ENCODE measurements around the gene KCNK16.

KCNK16 gene

DNA sequence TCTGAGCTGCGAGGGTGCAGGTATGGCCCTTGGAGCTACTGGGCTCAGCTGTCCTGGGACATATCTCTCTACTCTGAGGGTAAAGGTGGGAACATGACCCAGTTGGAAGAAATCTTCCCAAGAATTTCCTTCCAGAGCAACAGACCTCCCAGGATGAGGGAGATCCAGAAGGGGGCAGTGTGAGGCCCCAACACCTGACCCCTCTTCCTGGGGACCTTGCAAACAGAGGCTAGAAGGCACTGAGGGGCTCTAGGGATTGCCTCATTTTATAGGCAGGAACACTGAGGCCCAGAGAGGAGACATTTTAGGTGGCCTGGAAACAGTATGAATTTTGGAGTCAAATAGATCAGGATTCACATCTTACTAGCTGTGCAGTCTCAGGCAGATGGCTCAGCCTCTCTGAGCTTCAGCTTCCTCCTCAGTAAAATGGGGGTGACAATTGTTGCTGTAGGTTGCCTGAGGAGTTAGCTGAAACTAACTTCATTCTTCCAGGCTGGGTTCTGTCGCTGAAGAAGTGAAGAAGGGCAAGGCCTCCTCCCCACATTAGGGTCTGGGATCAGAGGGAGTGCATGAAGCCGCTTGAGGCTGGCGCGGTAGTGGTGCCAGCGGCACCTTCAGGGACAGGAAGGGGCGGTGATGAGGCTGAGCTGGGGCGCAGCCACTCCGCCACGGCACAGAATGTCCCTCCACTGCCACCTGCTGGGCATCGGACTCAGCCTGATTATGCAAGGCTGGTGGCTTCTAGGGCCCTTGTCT lies 19.7 kb downstream of the KCNK16 start:
- CTCF ChIA-PET: interaction anchor here (0.8 to 8.7 kb wide), 17 partner anchors 8 to 431 kb away, joined by 3 to 107 read pairs (median 5); no protein-coding TSS in a partner anchor
- DNase-seq (ENCODE audit: low read depth, low spot score): no peak
- TF ChIP-seq, protein P1, sequence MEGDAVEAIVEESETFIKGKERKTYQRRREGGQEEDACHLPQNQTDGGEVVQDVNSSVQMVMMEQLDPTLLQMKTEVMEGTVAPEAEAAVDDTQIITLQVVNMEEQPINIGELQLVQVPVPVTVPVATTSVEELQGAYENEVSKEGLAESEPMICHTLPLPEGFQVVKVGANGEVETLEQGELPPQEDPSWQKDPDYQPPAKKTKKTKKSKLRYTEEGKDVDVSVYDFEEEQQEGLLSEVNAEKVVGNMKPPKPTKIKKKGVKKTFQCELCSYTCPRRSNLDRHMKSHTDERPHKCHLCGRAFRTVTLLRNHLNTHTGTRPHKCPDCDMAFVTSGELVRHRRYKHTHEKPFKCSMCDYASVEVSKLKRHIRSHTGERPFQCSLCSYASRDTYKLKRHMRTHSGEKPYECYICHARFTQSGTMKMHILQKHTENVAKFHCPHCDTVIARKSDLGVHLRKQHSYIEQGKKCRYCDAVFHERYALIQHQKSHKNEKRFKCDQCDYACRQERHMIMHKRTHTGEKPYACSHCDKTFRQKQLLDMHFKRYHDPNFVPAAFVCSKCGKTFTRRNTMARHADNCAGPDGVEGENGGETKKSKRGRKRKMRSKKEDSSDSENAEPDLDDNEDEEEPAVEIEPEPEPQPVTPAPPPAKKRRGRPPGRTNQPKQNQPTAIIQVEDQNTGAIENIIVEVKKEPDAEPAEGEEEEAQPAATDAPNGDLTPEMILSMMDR (IDR thresholded peaks at IDR 0.05; ENCODE audit: insufficient read depth, low read length, missing control alignments): peak; percentile 92
- H3K4me3 ChIP-seq (ENCODE audit: low read depth, low read length): no peak overlapping the region
- POLR2A ChIA-PET: no interaction called here

DNA sequence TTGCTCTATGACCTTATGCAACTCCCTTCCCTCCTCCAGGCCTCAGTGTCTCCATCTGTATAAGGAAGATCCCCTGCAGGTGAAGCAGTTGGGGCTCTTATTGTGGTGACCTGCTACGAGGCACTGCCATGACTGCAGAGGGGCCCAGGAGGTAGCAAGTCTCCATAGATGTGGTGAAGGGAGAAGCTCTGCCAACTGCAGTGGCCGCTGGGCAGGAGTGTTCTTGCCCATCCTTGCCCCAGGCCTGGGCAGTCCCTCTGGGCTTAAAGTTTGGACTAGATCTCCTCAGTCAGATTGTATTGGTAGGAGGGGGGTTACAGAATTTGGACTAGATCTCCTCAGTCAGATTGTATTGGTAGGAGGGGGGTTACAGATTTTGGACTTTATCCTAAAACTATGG lies 20.5 kb downstream of the KCNK16 start:
- POLR2A ChIA-PET: no interaction called here
- DNase-seq (ENCODE audit: low read depth, low spot score): no peak
- TF ChIP-seq, protein P1 (IDR thresholded peaks at IDR 0.05; ENCODE audit: insufficient read depth, low read length, missing control alignments): no peak
- CTCF ChIA-PET: interaction anchor here (0.8 to 8.7 kb wide), 11 partner anchors 9 to 431 kb away, joined by 3 to 107 read pairs (median 6); no protein-coding TSS in a partner anchor
- no peak overlapping the region for H3K4me3 ChIP-seq (ENCODE audit: low read depth, low read length)

DNA sequence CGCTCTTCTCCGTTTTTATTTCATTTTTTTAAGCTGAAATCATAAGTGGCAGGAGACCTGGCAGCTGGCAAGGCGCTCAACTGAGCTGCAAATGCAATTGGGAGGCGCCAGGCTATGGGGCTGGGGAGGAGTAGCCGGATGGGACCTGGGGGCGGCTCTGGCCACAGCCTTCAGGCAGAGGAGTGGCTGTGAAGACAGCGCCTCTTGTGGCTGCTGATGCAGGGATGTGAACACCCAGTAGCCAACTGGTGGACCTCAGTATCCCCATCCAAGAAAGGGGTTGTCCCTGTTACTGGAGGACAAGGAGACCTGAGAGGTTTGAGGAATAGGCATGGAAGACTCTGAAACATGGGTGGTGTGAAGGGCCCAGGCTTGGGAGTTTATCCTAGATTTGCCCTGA lies 20.9 kb downstream of the KCNK16 start:
- TF ChIP-seq, protein P1 (IDR thresholded peaks at IDR 0.05; ENCODE audit: insufficient read depth, low read length, missing control alignments): peak; percentile 22
- ChIA-PET POLR2A (no interaction called here), CTCF (interaction anchor here (1.1 to 8.7 kb wide), 6 partner anchors 9 to 431 kb away, joined by 3 to 107 read pairs (median 6); no protein-coding TSS in a partner anchor)

DNA sequence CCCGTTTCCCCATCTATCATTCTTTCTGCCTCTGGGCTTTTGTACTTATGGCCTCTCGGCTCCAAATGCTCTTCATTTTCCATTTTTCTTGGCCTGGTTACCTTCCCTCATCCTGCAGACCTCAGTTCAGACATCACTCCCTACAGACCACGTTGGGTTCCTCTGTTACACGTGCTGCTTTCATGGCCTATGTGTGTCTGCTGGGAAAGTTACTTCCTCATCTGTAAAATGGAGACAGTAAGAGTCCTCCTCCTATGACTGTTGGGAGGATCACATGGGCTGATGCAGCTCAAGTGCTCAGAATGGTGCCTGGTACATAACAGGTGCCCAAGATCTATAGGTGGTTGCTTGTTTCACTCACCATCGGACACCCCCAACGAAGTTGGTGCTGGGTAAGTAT lies 21.8 kb downstream of the KCNK16 start:
- POLR2A ChIA-PET: no interaction called here
- no peak for DNase-seq (ENCODE audit: low read depth, low spot score)
- CTCF ChIA-PET: interaction anchor here (0.6 to 8.7 kb wide), 7 partner anchors 10 to 430 kb away, joined by 3 to 107 read pairs (median 5); no protein-coding TSS in a partner anchor
- no peak overlapping the region for H3K4me3 ChIP-seq (ENCODE audit: low read depth, low read length)
- TF ChIP-seq, protein P1 (IDR thresholded peaks at IDR 0.05; ENCODE audit: insufficient read depth, low read length, missing control alignments): no peak

More for the DNA sequence above, 20.9 kb downstream of the KCNK16 start:
- DNase-seq (ENCODE audit: low read depth, low spot score): no peak
- no peak overlapping the region for H3K4me3 ChIP-seq (ENCODE audit: low read depth, low read length)

DNA sequence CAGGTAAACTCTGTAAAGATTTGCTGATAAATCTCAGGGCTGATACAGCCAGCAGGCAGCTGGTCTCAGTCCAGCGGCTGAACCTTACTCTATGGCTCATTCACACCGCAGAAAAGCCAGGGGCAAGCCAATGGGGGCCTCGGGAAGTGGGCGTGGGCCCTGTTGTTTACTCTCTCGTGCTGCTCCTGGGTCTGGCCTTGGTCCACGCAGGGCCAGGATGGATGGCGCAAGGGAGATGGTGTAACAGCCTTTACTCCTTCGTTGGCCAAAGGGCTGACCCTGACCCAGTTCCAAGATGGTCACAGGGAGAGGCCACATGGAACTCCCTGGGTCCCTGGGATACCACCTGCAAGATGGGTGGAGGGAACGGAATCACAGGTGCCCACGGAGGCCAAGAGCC lies 24.4 kb downstream of the KCNK16 start:
- TF ChIP-seq, protein P1 (IDR thresholded peaks at IDR 0.05; ENCODE audit: insufficient read depth, low read length, missing control alignments): no peak
- no peak for DNase-seq (ENCODE audit: low read depth, low spot score)
- POLR2A ChIA-PET: no interaction called here
- H3K4me3 ChIP-seq (ENCODE audit: low read depth, low read length): no peak overlapping the region
- CTCF ChIA-PET: interaction anchor here (1.3 to 1.5 kb wide), 2 partner anchors 12 to 131 kb away, joined by 4 read pairs; no protein-coding TSS in a partner anchor

All from AG04449 (cell line).